ENCODE measurements around the gene POLR2E. TPM values are rescaled to one million over a fixed set of nuclear protein-coding genes. Genes with fewer than 3 reads are reported as not detected.

The POLR2E gene
- total RNA-seq, 1 experiment from 2014 or later: 279 TPM

- ChIA-PET CTCF (no interaction called here), POLR2A (no interaction called here)
- ATAC-seq (no peak), DNase-seq (ENCODE audit: low read depth, low spot score) (no peak)
- no peak overlapping the region for H3K4me3 ChIP-seq (ENCODE audit: low read depth in 2 of 2, low read length in 2 of 2)
- TF ChIP-seq SIN3A (IDR thresholded peaks at IDR 0.05; ENCODE audit: borderline replicate concordance, insufficient read depth, low read depth, low read length): no peak
- no peak for TF ChIP-seq CTCF (IDR thresholded peaks at IDR 0.05)
- no peak for TF ChIP-seq REST (IDR thresholded peaks at IDR 0.05; ENCODE audit: insufficient read depth in 1 of 2, low read depth in 2 of 2, low read length in 1 of 2)
- TF ChIP-seq TCF7L2 (IDR thresholded peaks at IDR 0.05; ENCODE audit: low read depth, low read length): no peak
- H3K27ac ChIP-seq (ENCODE audit: low read length): no peak overlapping the region
- no peaks in the 10 kb centered on the region for H3K9me3 ChIP-seq (ENCODE audit: control insufficient read depth, insufficient read depth, low read depth, low read length)
- intact Hi-C loops (cut with micrococcal nuclease; ENCODE audit: unreplicated experiment): no loop called here
- in situ Hi-C loops (cut with HindIII; ENCODE audit: low pct_unique_long_range_greater_than_20kb, low sequenced_read_pairs): no loop called here
- BruUV-seq (replicated peaks): no TSS peak
- H3K27me3 ChIP-seq (ENCODE audit: control insufficient read depth, insufficient read depth, low read length): no peaks in the 10 kb centered on the region
- H3K4me1 ChIP-seq (ENCODE audit: control insufficient read depth, insufficient read depth, low read length): peaks cover 4% of the 10 kb centered on the region
- H3K36me3 ChIP-seq (ENCODE audit: control insufficient read depth, insufficient read depth, low read length): peaks cover 3% of the 10 kb centered on the region
These were observed 23.8 kb upstream of the POLR2E start for GRCh38 chr19:1118999-1119398.

GRCh38 chr19:1117654-1118053, 22.5 kb upstream of the POLR2E start:
- DNase-seq (ENCODE audit: low read depth, low spot score) (no peak), ATAC-seq (no peak)
- no peaks in the 10 kb centered on the region for H3K9me3 ChIP-seq (ENCODE audit: control insufficient read depth, insufficient read depth, low read depth, low read length)
- BruUV-seq (replicated peaks): no TSS peak
- peaks cover 15% of the 10 kb centered on the region for H3K4me1 ChIP-seq (ENCODE audit: control insufficient read depth, insufficient read depth, low read length)
- ChIA-PET CTCF (no interaction called here), POLR2A (no interaction called here)
- H3K27ac ChIP-seq (ENCODE audit: low read length): no peak overlapping the region
- intact Hi-C loops (cut with micrococcal nuclease; ENCODE audit: unreplicated experiment): no loop called here
- H3K27me3 ChIP-seq (ENCODE audit: control insufficient read depth, insufficient read depth, low read length): no peaks in the 10 kb centered on the region
- H3K36me3 ChIP-seq (ENCODE audit: control insufficient read depth, insufficient read depth, low read length): peaks cover 3% of the 10 kb centered on the region
- in situ Hi-C loops (cut with HindIII; ENCODE audit: low pct_unique_long_range_greater_than_20kb, low sequenced_read_pairs): no loop called here
- no peak for TF ChIP-seq SIN3A (IDR thresholded peaks at IDR 0.05; ENCODE audit: borderline replicate concordance, insufficient read depth, low read depth, low read length)
- no peak for TF ChIP-seq REST (IDR thresholded peaks at IDR 0.05; ENCODE audit: insufficient read depth in 1 of 2, low read depth in 2 of 2, low read length in 1 of 2)
- no peak for TF ChIP-seq TCF7L2 (IDR thresholded peaks at IDR 0.05; ENCODE audit: low read depth, low read length)
- no peak for TF ChIP-seq POLR2AphosphoS5 (IDR thresholded peaks at IDR 0.05; ENCODE audit: low read depth, low read length)
- no peak for TF ChIP-seq CTCF (IDR thresholded peaks at IDR 0.05)
- H3K4me3 ChIP-seq (ENCODE audit: low read depth in 2 of 2, low read length in 2 of 2): no peak overlapping the region

All from Panc1 (cell line).